GM18499 (cell line): ENCODE measurements around the gene DNAJC1.

Experiments
- ATAC-seq: cut with Tn5 transposase; IDR thresholded peaks from one replicate; pipeline ENCODE4 v1.9.1; 2021; ENCODE audit warnings: moderate number of reproducible peaks; ENCODE audit not compliant: insufficient read depth, unreplicated experiment

The DNAJC1 gene

GRCh38 chr10:21707498-21707897, 296.0 kb downstream of the DNAJC1 start:
- ATAC-seq, result no peak
